ENCODE data around the gene OR5D16.
"Not testable (repeated sequence)": the region's sequence is repeated elsewhere in the genome, so short reads cannot be mapped to it uniquely, and the experiment has no call there.

Gene OR5D16

DNA sequence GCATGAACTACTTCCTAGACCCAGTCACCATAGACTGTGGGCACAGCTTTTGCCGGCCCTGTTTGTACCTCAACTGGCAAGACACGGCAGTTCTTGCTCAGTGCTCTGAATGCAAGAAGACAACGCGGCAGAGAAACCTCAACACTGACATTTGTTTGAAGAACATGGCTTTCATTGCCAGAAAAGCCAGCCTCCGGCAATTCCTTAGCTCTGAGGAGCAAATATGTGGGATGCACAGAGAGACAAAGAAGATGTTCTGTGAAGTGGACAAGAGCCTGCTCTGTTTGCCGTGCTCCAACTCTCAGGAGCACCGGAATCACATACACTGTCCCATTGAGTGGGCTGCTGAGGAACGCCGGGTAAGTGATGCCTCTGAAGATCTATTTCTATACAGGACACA is 46.9 kb downstream of the OR5D16 start:
- DNase-seq (ENCODE audit: low spot score); in situ Hi-C loops (cut with MboI; ENCODE audit: low sequenced_read_pairs, unreplicated experiment): not testable (repeated sequence)

Measured in GM13976 (cell line).